ENCODE data around the gene TSSK1B. TPM values are rescaled to one million over a fixed set of nuclear protein-coding genes. Genes with fewer than 3 reads are reported as not detected.

TSSK1B gene
- total RNA-seq, 6 experiments from 2014 or later = not detected

GRCh38 chr5:113447498-113448050, 12.8 kb upstream of the TSSK1B start:
- H3K27ac ChIP-seq = no peak overlapping the region
- H3K4me1 ChIP-seq = peaks cover 0 to 14% (median 0%) of the 10 kb centered on the region in 4 donors
- no peaks in the 10 kb centered on the region for H3K27me3 ChIP-seq
- no peak for DNase-seq
- no peaks in the 10 kb centered on the region for H3K36me3 ChIP-seq
- ATAC-seq = no peak
- no peaks in the 10 kb centered on the region for H3K9me3 ChIP-seq
- no peak for TF ChIP-seq POLR2A (IDR thresholded peaks at IDR 0.05)
- TF ChIP-seq, protein P1, sequence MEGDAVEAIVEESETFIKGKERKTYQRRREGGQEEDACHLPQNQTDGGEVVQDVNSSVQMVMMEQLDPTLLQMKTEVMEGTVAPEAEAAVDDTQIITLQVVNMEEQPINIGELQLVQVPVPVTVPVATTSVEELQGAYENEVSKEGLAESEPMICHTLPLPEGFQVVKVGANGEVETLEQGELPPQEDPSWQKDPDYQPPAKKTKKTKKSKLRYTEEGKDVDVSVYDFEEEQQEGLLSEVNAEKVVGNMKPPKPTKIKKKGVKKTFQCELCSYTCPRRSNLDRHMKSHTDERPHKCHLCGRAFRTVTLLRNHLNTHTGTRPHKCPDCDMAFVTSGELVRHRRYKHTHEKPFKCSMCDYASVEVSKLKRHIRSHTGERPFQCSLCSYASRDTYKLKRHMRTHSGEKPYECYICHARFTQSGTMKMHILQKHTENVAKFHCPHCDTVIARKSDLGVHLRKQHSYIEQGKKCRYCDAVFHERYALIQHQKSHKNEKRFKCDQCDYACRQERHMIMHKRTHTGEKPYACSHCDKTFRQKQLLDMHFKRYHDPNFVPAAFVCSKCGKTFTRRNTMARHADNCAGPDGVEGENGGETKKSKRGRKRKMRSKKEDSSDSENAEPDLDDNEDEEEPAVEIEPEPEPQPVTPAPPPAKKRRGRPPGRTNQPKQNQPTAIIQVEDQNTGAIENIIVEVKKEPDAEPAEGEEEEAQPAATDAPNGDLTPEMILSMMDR (IDR thresholded peaks at IDR 0.05) = no peak
- 57% methylated on average over 4 of the region's 4 CpGs for WGBS (ENCODE audit: insufficient coverage, low coverage, low lambda C conversion rate, missing lambda C conversion rate)
- intact Hi-C loops (cut with DNase I) = no loop called here
- H3K4me3 ChIP-seq = no peak overlapping the region

DNA sequence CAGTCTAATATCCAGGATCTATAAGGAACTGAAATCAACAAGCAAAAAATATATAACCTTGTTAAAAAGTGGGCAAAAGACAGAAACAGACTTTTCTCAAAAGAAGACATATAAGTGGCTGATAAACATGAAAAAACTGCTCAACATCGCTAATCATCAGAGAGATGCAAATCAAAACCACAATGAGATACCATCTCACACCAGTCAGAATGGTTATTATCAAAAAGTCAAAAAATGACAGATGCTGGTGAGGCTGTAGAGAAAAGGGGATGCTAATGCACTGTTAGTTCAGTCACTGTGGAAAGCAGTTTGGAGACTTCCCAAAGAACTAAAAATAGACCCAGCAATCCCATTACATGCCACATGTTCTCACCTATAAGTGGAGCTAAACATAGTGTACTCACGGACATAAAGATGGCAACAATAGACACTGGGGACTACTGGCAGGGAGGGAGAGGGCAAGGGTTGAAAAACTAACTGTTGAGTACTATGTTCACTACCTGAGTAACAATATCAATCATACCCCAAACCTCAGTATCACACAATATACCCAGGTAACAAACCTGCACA, 11.7 kb upstream of the TSSK1B start:
- 88% methylated on average over 2 of the region's 2 CpGs for WGBS (ENCODE audit: insufficient coverage, low coverage, low lambda C conversion rate, missing lambda C conversion rate)
- intact Hi-C loops (cut with DNase I) = no loop called here

GRCh38 chr5:113437111-113437510, 2.3 kb upstream of the TSSK1B start:
- no peak for DNase-seq
- Histone ChIP-seq H3K27me3 (no peaks in the 10 kb centered on the region), H3K9me3 (no peaks in the 10 kb centered on the region), H3K4me1 (no peaks in the 10 kb centered on the region), H3K27ac (no peak overlapping the region), H3K4me3 (no peak overlapping the region), H3K36me3 (no peaks in the 10 kb centered on the region)
- ATAC-seq = no peak
- intact Hi-C loops (cut with DNase I) = no loop called here
- no peak for TF ChIP-seq POLR2A (IDR thresholded peaks at IDR 0.05)
- TF ChIP-seq, protein P1 (IDR thresholded peaks at IDR 0.05) = no peak
- WGBS (ENCODE audit: insufficient coverage, low coverage, low lambda C conversion rate, missing lambda C conversion rate) = 100% methylated on average over 1 of the region's 1 CpG

More for the DNA sequence above, 11.7 kb upstream of the TSSK1B start:
- DNase-seq (no peak), ATAC-seq (no peak)
- H3K36me3 ChIP-seq = no peaks in the 10 kb centered on the region
- peaks cover 0 to 14% (median 0%) of the 10 kb centered on the region in 4 donors for H3K4me1 ChIP-seq
- no peak overlapping the region for H3K27ac ChIP-seq
- H3K27me3 ChIP-seq = no peaks in the 10 kb centered on the region
- H3K4me3 ChIP-seq = no peak overlapping the region
- TF ChIP-seq POLR2A (IDR thresholded peaks at IDR 0.05) = no peak
- TF ChIP-seq, protein P1 (IDR thresholded peaks at IDR 0.05) = no peak
- H3K9me3 ChIP-seq = no peaks in the 10 kb centered on the region

- H3K27me3 ChIP-seq = no peaks in the 10 kb centered on the region
- intact Hi-C loops (cut with DNase I) = no loop called here
- H3K27ac ChIP-seq = no peak overlapping the region
- H3K4me1 ChIP-seq = no peaks in the 10 kb centered on the region
- H3K36me3 ChIP-seq = no peaks in the 10 kb centered on the region
- ATAC-seq (no peak), DNase-seq (no peak)
- no CpG with 5 or more reads among the region's 4 CpGs for WGBS (ENCODE audit: insufficient coverage, low coverage, low lambda C conversion rate, missing lambda C conversion rate)
- TF ChIP-seq, protein P1 (IDR thresholded peaks at IDR 0.05) = no peak
- TF ChIP-seq POLR2A (IDR thresholded peaks at IDR 0.05) = no peak
- H3K9me3 ChIP-seq = no peaks in the 10 kb centered on the region
- H3K4me3 ChIP-seq = no peak overlapping the region
These were observed 786 bp upstream of the TSSK1B start for GRCh38 chr5:113435575-113435974.

Data from right lobe of liver (tissue), 6 donors.